OCI-LY7 (cell line): ENCODE data around the gene EDC3. TPM values are rescaled to one million over a fixed set of nuclear protein-coding genes. Genes with fewer than 3 reads are reported as not detected.

ENCODE experiments used
- BruUV-seq: library from RNA; stranded (reverse); fragments of 400-500 nt; replicated peaks from 2 replicates; lab custom pipeline; 2021; lab: Mats Ljungman, UMichigan
- CTCF ChIA-PET: fragments of 300-600 bp; sonication (Branson Sonifier 250); formaldehyde crosslinking; loops from one replicate; lab custom pipeline; 2022; ENCODE audit warnings: antibody characterized with exemption; ENCODE audit not compliant: unreplicated experiment; lab: Charles Lee
- POLR2A ChIA-PET: fragments of 300-600 bp; sonication (Branson Sonifier 250); formaldehyde crosslinking; loops from one replicate; lab custom pipeline; 2022; ENCODE audit warnings: antibody characterized with exemption; lab: Charles Lee
- DNase-seq: peaks from one replicate; pipeline ENCODE4 v3.0.0-alpha.2; 2015; ENCODE audit warnings: low spot score
- H2AFZ ChIP-seq: fragments of 200-600 bp; sonication (generic), shearing (Covaris generic); 2 replicates; pipeline ENCODE4 v1.6.1; 2014; ENCODE audit warnings: mild to moderate bottlenecking, antibody characterized with exemption, low read length, moderate library complexity
- H3K27ac ChIP-seq: fragments of 200-600 bp; sonication (generic); 2 replicates; pipeline ENCODE4 v1.5.1; 2014; ENCODE audit warnings: mixed run types, low read depth, mild to moderate bottlenecking, moderate library complexity, low read length, inconsistent platforms; ENCODE audit not compliant: poor library complexity, severe bottlenecking
- H3K36me3 ChIP-seq: fragments of 200-600 bp; sonication (generic); 2 replicates; pipeline ENCODE4 v1.6.1; 2014; ENCODE audit warnings: mild to moderate bottlenecking, antibody characterized with exemption, low read length, moderate library complexity, mixed read lengths; ENCODE audit not compliant: insufficient read depth
- H3K4me1 ChIP-seq: fragments of 200-600 bp; sonication (generic); 2 replicates; pipeline ENCODE4 v1.5.1; 2014; ENCODE audit warnings: mild to moderate bottlenecking, low read length; ENCODE audit not compliant: insufficient read depth, poor library complexity, severe bottlenecking
- H3K4me2 ChIP-seq: fragments of 200-600 bp; sonication (generic); 2 replicates; pipeline ENCODE4 v1.6.1; 2014; ENCODE audit warnings: mild to moderate bottlenecking, low read length
- H3K4me3 ChIP-seq: fragments of 200-600 bp; sonication (generic); 2 replicates; pipeline ENCODE4 v1.5.1; 2014; ENCODE audit warnings: mild to moderate bottlenecking, low read depth, low read length; ENCODE audit not compliant: poor library complexity, severe bottlenecking
- H3K79me2 ChIP-seq: fragments of 200-600 bp; sonication (generic); 2 replicates; pipeline ENCODE4 v1.6.1; 2016; ENCODE audit warnings: low read depth, mild to moderate bottlenecking, low read length, moderate library complexity, mixed read lengths; ENCODE audit not compliant: insufficient read depth
- H3K9me2 ChIP-seq: fragments of 200-600 bp; sonication (generic); 2 replicates; pipeline ENCODE4 v1.6.1; 2016; ENCODE audit warnings: mild to moderate bottlenecking, low read length, mixed read lengths; ENCODE audit not compliant: insufficient read depth
- H3K9me3 ChIP-seq: fragments of 200-600 bp; sonication (generic); 2 replicates; pipeline ENCODE4 v1.6.1; 2014; ENCODE audit warnings: mild to moderate bottlenecking, mixed run types, low read length, mixed read lengths
- H4K20me1 ChIP-seq: fragments of 200-600 bp; sonication (generic); 2 replicates; pipeline ENCODE4 v1.6.1; 2014; ENCODE audit warnings: mild to moderate bottlenecking, antibody characterized with exemption, low read length, moderate library complexity, mixed read lengths; ENCODE audit not compliant: insufficient read depth
- CTCF ChIP-seq: fragments of 200-600 bp; sonication (generic); conservative IDR thresholded peaks from 2 replicates; pipeline ENCODE4 v1.5.1; 2014; ENCODE audit warnings: mild to moderate bottlenecking, antibody characterized with exemption, low read length, moderate library complexity, mixed read lengths
- EZH2phosphoT487 ChIP-seq: fragments of 200-600 bp; sonication (generic); IDR thresholded peaks from 2 replicates; pipeline ENCODE4 v1.6.1; 2018; ENCODE audit warnings: low read depth, borderline replicate concordance, mild to moderate bottlenecking, mixed run types, antibody characterized with exemption, low read length, moderate library complexity, mixed read lengths
- intact Hi-C: fragments of 100-400 bp; cut with micrococcal nuclease; formaldehyde crosslinking; loops from one replicate; pipeline ENCODE4 v1.10.0; 2022; ENCODE audit not compliant: unreplicated experiment
- total RNA-seq, 2 experiments: library from RNA; depleted of rRNA in 1 of 2; stranded (reverse); fragments of >200 nt in 1 of 2; shearing (Covaris generic) in 1 of 2; gene quantifications; 2 replicates each; pipeline ENCODE4 v1.2.3, GENCODE V29; 2014 to 2022

The EDC3 gene
- total RNA-seq, 2 experiments from 2014 or later = 13.4 to 51.4 TPM

GRCh38 chr15:74626752-74627692 lies 68.8 kb downstream of the EDC3 start:
- Histone ChIP-seq H3K36me3 (peaks cover 96% of the 10 kb centered on the region), H3K9me2 (no peaks in the 10 kb centered on the region), H3K79me2 (peaks cover 8% of the 10 kb centered on the region; the same call in 1 of the 2 replicates), H3K27ac (peak overlapping the region; percentile 66), H4K20me1 (no peaks in the 10 kb centered on the region; the same call in 1 of the 2 replicates), H3K4me2 (peak overlapping the region; percentile 30), H3K9me3 (no peaks in the 10 kb centered on the region), H2AFZ (no peak overlapping the region), H3K4me1 (peaks cover 26% of the 10 kb centered on the region), H3K4me3 (no peak overlapping the region)
- no peak for TF ChIP-seq CTCF
- no peak for TF ChIP-seq EZH2phosphoT487
- intact Hi-C loops = no loop called here
- BruUV-seq = no TSS peak
- ChIA-PET CTCF (interaction anchor here (0.7 to 0.8 kb wide), 2 partner anchors 9 to 160 kb away, joined by 3 read pairs; no protein-coding TSS in a partner anchor), POLR2A (interaction anchor here (0.6 to 1.7 kb wide), 4 partner anchors 9 to 279 kb away, joined by 3 to 6 read pairs (median 4); no protein-coding TSS in a partner anchor)
- DNase-seq = peak; percentile 65

GRCh38 chr15:74626336-74626735 lies 69.5 kb downstream of the EDC3 start:
- Histone ChIP-seq H3K4me1 (peaks cover 26% of the 10 kb centered on the region), H3K9me3 (no peaks in the 10 kb centered on the region), H3K4me2 (no peak overlapping the region), H3K36me3 (peaks cover 96% of the 10 kb centered on the region), H3K9me2 (no peaks in the 10 kb centered on the region), H3K27ac (peak overlapping the region; percentile 66), H3K79me2 (peaks cover 12% of the 10 kb centered on the region; the same call in 1 of the 2 replicates), H4K20me1 (no peaks in the 10 kb centered on the region; the same call in 1 of the 2 replicates), H2AFZ (no peak overlapping the region), H3K4me3 (no peak overlapping the region)
- intact Hi-C loops = no loop called here
- TF ChIP-seq CTCF (no peak), EZH2phosphoT487 (no peak)
- ChIA-PET POLR2A (interaction anchor here (0.6 to 1.7 kb wide), 4 partner anchors 9 to 280 kb away, joined by 3 to 6 read pairs (median 4); no protein-coding TSS in a partner anchor), CTCF (interaction anchor here (0.7 kb wide), 1 partner anchor 9 kb away, joined by 3 read pairs; no protein-coding TSS in a partner anchor)
- no TSS peak for BruUV-seq
- DNase-seq = no peak
